GM19035 (cell line): ENCODE results near the gene HOXC9.

Source experiments
- ATAC-seq: cut with Tn5 transposase; IDR thresholded peaks from one replicate; pipeline ENCODE4 v1.9.1; 2021; ENCODE audit not compliant: unreplicated experiment

HOXC9 gene

DNA sequence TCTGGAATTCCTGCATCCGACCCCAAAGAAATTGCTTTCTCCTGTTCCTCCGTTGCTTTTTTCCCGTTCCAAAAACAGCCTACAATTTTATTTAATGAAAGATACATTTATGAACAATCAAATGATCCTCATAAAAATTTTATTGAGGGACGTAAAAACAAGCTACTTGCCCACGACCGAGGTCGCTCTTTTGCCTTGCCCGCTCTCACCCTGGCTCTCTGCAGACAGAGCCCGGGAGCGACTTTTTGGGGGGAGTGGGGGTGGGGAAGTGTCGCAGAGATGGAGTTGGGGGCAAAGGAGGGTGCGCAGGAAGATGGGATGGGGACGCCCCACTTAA, 1.1 kb upstream of the HOXC9 start:
- ATAC-seq, result no peak

DNA sequence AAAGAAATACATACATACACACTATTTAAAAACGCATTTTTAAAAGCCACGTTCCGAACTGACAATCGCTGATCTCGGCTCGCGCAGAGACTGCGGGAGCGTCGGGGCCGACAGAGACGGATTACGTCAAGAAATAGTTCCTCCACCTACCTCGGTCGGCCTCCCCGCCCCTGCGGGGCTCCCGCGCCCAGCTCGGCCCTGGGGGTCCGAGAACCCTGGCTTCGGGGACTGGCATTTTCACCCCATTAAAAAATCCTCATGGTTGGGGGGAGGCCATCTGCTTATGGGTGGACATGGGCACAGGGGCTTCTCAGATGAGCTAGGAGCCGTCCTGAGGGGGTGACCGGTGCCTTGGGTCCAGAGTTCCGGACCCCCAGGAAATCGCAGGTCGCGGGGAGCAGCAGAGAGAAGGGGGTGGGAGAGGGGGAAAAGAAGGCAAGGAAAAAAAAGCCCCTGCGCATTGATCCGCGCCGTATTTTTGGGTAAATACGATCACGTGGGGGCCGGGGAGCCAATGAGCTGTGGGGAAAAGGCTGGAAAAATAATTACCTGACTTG, 324 bp upstream of the HOXC9 start:
- ATAC-seq, result no peak

DNA sequence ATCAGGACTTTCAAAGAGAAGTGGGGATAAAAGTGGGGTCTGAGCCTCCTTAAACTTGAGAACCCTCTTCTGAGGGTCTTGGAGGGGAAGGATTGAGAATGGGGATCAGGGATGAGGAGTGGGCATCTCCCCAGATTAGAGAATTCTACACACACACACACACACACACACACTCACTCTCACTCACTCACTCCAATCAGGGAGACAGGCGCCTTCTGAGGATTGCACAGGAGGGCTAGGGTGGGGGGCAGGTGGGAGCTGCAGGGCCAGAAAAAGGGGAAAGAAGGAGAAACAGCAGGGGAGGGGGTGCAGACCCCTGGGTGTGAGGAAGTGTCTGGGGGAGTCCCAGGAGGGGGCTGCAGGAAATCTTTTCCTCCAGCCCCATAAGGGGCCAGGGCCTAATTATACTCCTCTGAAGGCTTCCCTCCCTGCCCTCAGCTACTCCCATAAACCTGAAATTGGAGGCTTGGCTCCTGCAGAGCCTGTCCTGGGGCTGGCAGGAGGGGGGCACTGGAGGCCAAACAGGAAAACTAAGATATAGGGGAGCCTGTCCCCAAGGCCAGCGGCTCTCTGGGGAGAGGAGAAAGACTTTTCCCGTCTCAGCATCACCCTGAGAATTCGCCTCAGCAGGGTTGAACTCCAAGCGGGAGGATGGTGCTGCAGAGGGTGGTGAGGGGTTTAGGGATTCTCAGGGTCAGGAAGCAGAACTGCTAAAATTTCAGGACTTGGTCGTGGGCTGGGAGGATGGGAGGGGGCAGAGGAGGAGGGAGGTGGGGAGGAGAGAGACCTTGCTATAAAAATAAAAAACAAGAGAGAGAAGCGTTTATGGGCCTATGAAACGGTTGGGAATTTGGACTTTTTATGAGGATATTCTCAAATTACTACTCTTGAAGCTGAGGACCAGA, 1.6 kb downstream of the HOXC9 start:
- ATAC-seq, result no peak

DNA sequence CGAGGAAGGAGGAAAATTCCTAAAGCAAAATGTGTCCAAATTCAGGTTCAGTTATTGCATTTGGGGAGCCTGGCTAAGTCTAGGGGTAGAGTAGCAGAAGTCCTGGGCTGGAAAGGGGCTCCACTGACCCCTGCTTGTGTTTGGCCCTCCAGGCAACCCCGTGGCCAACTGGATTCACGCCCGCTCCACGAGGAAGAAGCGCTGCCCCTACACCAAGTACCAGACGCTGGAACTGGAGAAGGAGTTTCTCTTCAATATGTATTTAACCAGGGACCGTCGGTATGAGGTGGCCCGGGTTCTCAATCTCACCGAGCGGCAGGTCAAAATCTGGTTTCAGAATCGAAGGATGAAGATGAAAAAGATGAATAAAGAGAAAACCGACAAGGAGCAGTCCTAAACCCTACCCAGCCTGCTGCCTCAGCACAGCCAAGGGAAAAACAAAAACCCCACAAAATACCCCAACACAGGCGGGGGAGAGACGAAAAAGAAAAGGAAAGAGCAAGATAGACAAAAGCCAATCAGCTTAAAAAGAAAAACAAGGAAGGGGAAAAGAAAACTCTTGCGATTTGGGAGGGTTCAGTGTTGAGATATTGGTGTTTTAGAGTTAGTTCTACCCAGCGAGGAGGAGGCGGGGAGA, 2.4 kb downstream of the HOXC9 start:
- no peak for ATAC-seq

DNA sequence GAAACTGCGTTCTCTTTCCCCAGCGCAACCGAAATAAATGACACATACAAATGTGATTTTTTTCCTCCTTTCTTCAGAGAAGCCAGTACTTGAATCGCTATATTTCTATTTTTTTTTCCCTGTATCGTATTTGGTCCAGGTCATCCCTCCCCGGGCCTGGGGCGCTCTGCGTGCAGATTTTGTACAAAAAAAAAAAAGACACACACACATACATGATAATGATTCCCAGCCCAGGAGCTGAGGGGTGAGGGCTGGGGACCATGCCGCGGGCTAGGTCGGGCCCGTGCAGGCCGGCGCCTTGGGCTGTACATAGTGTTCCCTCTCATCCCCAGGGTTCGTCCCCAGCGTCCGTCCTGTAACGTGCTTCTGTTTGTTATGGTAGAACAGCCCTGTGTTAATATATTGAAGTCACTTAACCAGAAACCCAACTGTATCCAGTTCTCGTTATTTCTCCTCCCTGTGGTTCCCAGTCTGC, 3.0 kb downstream of the HOXC9 start:
- no peak for ATAC-seq

DNA sequence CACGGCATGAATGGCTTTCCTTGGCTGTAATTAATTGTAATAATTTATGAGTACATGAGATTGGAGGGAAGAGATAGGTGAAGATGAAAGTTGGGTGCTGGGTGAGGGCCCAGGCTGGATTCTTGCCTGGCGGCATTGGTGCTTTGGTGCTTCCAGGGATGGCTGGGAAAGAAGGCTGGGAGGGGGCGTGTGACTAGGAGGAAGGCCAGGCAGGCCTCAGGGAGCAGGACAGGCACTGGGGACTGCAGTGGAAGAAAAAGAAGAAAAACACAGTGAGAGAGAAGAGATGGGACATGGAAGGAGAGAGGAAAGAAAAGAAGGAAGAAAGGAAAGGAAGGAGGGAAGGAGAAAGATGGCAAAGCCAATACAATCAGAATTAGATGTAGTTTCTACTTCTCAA, 3.7 kb downstream of the HOXC9 start:
- no peak for ATAC-seq

DNA sequence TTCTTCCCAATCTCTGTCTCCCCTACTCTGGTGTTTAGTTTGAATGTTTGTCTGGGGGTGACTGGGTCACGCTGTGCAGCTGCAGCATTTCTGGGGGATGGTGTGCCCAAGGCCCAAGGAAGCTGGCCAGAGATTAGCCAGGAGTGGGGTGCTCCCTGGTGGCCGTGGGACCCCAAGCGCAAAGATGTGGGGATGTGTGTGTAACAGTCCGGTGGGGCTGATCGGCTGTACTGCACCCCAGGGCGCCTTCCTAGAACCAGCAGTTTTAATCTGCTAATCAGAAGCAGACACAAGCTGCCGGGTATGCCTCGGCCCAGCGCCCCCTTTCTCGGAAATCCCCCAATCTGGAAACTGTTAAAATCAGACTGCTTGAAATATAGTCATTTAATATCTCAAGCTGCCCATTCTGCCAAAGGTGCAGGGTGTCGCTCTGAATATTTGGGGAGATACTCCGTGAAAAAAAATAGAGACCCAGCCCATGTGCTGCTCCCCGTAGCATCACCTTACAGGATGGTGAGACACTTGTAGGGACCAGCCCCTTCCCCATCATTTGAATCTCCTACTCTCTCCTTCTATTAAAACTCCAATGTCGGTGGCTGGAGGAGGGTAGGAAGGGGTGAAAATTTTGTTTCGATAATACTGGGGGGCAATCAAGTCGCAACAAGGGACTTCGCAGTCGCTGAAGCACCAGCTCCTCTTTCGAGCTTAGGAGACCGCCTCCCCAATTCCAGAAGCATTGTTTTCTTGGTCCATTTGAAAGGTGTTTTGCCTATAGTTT, 4.3 kb downstream of the HOXC9 start:
- no peak for ATAC-seq

DNA sequence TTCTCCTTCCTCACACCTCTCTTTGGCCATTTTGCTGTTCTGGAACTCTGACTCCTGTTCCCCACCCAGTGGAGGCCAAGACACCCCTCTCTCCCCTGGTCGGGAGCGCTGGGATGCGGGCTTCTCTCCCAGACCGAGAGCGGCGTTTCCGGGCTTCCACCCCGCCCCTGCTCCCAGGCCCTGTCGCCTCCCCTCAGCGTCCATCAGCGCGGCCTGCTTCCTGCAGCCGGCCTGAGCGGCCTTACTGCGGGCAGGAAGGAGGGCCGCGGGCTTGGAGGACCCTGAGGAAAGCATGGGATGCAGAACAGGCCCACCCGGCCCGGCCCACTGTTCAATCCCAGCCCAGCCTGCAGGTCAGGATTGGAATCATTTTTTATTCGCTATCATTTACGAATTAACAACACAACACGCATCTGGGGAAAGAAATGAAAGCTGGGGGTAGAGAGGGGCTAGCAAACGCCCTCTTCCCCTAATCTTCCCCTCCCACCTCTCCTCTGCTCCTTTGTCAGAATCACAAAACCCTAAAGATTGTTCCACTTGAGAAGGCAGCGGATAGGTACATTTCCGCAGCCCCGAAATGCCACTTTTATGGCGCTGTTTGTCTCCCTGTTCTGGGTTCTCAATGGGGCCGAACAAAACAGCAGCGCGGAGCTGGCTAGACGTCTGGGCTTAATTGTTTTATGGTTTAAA, 5.0 kb downstream of the HOXC9 start:
- ATAC-seq, result no peak

DNA sequence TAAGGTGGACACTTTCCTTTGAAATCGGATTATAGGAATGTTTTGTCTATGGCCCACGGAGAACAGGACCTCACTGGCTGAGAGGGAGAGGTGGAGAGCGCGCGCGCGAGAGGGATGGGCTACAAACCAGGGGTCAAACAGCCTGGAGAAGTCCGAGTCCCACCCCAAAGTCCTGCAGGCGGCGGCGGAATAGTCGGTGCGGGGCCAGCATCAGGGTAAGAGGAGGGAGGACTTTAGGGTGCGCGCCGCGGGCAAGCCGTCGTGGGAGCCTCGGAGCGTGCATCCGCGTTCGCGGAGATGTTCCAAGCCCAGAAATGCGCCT, 5.5 kb downstream of the HOXC9 start:
- no peak for ATAC-seq

DNA sequence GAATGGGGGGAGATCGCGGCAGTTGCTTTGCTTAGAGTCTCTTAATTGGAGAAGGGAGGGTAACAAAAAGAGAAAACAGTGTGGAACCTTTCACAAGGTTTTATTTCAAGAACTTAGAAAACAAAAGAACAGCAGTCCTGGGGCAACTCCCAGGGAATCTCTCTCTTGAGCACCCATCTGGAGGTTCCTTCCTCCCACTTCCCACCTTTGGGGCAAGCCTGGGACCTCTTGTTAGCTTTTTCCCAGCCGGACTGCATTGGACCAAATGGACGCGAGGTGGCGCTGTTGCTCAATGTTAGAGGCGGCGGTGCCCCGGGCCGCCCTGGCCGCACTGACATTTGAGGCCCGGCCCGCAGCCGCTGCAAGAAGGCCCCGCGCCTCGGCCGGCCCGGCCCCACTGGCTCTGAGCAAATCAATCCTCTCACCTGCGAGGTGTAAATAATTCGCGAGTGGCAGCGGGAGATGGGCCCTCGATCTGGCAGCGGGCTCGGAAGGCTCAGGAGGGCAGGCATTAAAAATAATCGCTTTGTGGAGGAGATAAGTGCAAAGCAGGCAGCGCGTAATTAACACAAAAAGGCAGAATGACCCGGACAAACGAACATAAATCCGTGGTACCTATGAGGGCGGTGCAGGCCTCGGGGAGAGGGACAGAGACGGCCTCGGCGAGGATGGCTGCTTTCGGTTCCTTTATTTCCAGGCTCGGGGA, 6.0 kb downstream of the HOXC9 start:
- ATAC-seq, result peak; percentile 83

DNA sequence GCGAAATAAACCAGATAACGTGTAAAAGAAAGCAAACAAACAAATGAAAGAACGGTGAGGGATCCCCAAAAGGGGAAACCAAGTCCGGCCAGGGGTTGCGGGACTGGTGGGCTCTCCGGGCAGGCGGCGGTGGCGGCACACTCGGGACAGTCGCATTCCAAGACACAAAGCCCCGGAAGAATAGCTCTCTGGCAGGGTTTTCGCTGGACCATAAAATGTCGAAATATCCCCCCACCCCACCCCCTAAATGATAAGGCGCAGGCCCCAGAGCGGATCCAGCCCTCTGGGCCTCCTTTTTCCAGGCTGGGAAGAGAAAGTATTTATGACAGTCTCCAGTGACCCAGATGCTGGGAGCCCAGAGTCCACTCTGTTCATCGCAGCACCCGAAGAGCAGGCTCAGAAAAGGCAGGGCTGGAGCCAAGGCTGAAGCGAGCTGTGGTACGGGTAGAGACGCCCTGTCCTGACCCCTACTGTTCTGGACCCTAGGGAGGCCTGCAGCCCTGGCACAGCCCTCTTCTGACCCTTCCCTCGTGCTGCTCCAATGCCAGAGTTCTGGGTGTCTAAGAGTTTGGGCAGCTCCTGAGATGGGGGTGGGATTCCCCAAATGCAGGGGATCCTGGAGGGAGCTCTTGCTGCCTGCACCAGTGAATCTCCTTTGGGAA, 6.7 kb downstream of the HOXC9 start:
- ATAC-seq, result no peak

DNA sequence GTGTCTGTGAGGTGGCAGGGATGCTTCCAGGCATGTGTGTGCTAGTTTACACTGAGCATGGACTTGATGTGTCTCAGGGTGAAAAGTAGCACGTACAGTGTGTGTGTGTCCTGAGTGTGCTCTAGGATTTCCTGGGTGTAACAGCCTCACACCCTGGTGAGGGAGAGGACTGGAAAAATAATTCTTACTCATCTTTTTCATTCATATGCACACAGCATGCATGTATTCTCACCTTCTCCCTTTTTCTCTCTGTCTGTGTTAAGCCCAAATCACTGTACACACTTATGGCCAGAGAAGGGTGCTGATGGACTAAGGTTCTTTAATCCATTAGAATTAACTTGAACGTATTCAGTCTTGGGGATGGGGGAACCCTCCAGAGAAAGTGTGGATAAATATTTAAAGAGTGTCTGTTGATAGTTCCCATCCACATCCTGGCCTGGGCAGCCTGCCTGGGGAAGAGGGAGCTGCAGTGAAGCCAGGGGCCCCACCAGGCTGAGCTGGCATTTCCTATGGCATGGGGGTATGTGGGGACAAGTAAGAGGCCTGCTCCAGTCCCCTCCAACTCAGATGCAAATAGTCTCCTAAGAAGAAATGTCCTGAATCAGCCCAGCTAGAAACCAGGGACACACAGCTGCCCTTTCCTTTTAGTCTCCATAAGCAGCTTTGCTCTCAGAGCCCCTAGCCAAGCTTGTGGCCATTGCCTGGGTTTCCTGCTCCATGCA, 7.7 kb downstream of the HOXC9 start:
- no peak for ATAC-seq

DNA sequence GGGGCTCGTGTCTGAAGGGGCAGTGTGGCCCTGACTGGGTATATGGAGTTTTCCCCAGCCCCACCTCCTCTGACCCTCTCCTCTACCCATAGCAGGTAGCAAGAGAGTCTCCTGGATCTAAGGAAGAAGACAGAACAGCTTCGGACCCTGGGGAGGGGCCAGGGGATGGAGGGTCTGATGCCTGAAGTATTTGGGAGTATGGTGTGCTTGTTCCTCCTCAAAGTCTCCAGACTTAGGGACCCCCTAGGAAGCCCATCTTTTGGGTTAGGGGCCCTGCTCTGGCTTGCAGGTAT, 8.2 kb downstream of the HOXC9 start:
- ATAC-seq, result no peak

DNA sequence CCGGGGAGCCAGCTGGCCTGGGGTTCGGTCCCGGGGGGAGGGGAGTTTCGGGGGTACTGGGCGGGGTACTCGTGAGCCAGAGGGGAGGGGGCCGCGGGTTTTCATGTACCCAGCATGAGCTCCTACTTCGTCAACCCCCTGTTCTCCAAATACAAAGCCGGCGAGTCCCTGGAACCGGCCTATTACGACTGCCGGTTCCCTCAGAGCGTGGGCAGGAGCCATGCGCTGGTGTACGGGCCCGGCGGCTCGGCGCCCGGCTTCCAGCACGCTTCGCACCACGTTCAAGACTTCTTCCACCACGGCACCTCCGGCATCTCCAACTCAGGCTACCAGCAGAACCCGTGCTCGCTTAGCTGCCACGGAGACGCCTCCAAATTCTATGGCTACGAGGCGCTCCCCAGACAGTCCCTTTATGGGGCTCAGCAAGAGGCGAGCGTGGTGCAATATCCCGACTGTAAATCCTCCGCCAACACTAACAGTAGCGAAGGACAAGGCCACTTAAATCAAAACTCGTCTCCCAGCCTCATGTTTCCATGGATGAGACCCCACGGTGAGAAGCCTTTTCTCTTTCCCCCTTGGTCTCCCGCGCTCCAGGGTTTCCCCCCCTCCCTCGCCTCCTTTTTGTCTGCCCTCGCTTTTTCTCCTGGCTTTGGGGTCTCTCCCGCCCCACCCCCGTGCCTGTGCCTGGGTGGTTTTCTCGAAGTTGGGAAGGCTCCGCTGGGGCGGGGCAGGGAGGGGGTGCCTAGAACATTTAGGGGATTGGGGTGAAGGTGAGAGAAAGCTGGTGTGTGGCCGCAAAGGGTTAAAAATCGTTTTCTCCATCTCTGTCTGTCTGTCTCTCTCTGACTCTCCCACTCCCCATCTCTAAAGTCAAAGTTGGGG, 9.5 kb downstream of the HOXC9 start:
- ATAC-seq, result no peak

DNA sequence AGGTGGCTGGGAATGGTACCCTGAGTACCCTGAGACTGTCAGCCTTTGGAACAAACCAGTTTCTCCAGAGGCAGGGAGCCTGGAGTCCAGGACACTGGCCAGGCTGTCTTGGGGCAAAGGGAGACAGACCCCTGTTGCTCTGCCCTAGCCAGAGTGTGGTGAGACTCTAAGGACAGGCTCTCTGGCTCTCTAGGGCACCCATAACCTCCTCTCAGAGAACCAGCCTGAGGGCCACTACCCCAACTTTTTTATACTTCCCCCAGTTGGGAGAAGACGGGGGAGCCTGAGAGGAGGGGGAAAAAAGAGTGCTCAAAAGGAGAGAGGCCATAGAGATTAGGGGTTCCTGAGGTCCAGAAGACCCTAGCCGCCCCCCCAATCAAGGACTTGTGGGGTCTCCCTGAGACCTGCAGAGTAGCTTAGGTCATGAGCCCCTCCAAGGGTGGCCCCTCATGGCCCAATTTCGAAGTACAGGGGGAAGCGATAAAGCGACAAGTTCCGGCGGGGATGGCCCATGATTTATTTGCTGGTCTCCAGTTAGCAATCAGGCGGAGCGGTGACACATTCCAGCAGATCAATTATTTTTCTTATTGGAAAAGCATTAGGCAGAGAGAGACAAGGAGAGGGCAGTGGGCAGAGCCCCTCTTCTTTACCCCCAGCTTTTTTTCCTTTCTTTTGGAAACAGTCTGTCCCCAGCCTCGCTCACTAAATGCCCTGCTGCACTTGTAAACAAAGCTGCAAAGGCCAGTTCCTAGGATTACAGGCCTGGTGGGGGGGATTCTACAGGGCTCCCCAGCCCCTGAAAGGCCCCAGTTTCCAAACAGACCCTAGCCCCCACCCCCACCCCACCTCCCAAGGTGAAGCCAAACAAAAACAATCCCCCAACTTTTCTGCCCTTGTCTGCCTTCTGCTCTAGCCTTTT, 10.4 kb downstream of the HOXC9 start:
- ATAC-seq, result no peak

DNA sequence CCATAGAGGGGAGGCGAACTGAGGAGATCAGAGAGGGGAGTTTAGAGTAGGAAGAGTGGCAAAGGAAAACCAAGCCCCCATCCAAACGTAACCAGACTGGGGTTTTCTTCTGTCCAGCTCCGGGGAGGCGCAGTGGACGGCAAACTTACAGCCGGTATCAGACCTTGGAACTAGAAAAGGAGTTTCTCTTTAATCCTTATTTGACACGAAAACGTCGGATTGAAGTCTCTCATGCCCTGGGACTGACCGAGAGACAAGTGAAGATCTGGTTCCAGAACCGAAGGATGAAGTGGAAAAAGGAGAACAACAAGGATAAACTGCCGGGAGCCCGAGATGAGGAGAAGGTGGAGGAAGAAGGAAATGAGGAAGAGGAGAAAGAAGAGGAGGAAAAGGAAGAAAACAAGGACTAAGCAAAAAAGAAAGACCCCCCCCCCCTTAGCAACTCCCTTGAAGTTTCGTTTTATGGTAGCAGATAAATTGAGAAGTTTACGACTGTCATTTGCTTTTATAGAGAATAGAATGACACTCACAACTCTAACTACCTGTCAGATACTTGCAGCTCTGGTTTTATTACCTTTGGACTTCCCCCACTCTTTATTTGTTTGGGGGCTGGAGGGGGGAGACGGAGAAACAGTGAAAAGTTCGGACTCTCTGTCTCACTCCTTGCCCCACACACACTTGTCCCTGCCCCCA, 11.2 kb downstream of the HOXC9 start:
- no peak for ATAC-seq
